MCF 10A (cell line): ENCODE measurements around the gene CPEB1. TPM values are rescaled to one million over a fixed set of nuclear protein-coding genes. Genes with fewer than 3 reads are reported as not detected.
"Not testable (repeated sequence)": the region's sequence is repeated elsewhere in the genome, so short reads cannot be mapped to it uniquely, and the experiment has no call there.

Experiments used
- BruUV-seq: library from RNA; stranded (reverse); fragments of 400-500 nt; replicated peaks from 2 replicates; lab custom pipeline; 2021; lab: Mats Ljungman, UMichigan
- CTCF ChIA-PET: fragments of 300-600 bp; sonication (Branson Sonifier 250); formaldehyde crosslinking; extraction: SDS; loops from one replicate; lab custom pipeline; 2021; ENCODE audit warnings: antibody characterized with exemption, inconsistent platforms; lab: Yijun Ruan, JAX
- POLR2A ChIA-PET: fragments of 300-600, 350-650 bp; sonication (Branson Sonifier 250); formaldehyde crosslinking; extraction: SDS; loops from one replicate; lab custom pipeline; 2020; ENCODE audit warnings: antibody characterized with exemption, inconsistent platforms; lab: Yijun Ruan, JAX
- DNase-seq: peaks from one replicate; pipeline ENCODE4 v3.0.0-alpha.2; 2018; ENCODE audit not compliant: unreplicated experiment
- H3K27ac Mint-ChIP-seq: one replicate; pipeline ENCODE4 v1.8.0; 2022; ENCODE audit warnings: mild to moderate bottlenecking, low read depth, mixed read lengths; ENCODE audit not compliant: unreplicated experiment
- H3K27me3 Mint-ChIP-seq: one replicate; pipeline ENCODE4 v1.8.0; 2022; ENCODE audit warnings: mixed read lengths; ENCODE audit not compliant: insufficient read depth, unreplicated experiment
- H3K36me3 Mint-ChIP-seq: one replicate; pipeline ENCODE4 v1.8.0; 2022; ENCODE audit warnings: mild to moderate bottlenecking, moderate library complexity, mixed read lengths; ENCODE audit not compliant: insufficient read depth, unreplicated experiment
- H3K4me1 Mint-ChIP-seq: one replicate; pipeline ENCODE4 v1.8.0; 2022; ENCODE audit warnings: mixed read lengths; ENCODE audit not compliant: insufficient read depth, unreplicated experiment
- H3K4me3 Mint-ChIP-seq: one replicate; pipeline ENCODE4 v1.8.0; 2022; ENCODE audit warnings: mild to moderate bottlenecking, moderate library complexity, mixed read lengths; ENCODE audit not compliant: unreplicated experiment
- H3K9me3 Mint-ChIP-seq: one replicate; pipeline ENCODE4 v1.8.0; 2022; ENCODE audit warnings: mixed read lengths; ENCODE audit not compliant: unreplicated experiment
- CTCF ChIP-seq: fragments of 200-600 bp; IDR thresholded peaks from one replicate; pipeline ENCODE4 v1.8.0; 2022; ENCODE audit warnings: antibody characterized with exemption, mild to moderate bottlenecking; ENCODE audit not compliant: unreplicated experiment
- intact Hi-C: fragments of 100-400 bp; cut with micrococcal nuclease; formaldehyde crosslinking; loops from 2 replicates; pipeline ENCODE4 v1.14.1; 2022
- total RNA-seq: library from RNA; stranded (reverse); gene quantifications from 2 replicates; pipeline ENCODE4 v1.2.3, GENCODE V29; 2022

CPEB1 gene
- total RNA-seq, 1 experiment from 2014 or later, result not detected

- no peak for TF ChIP-seq CTCF
- intact Hi-C loops, result no loop called here
- no peaks in the 10 kb centered on the region for H3K9me3 Mint-ChIP-seq
Measured at GRCh38 chr15:82531496-82532382, 115.4 kb downstream of the CPEB1 start.

GRCh38 chr15:82530606-82531379, 116.4 kb downstream of the CPEB1 start:
- Mint-ChIP-seq H3K9me3 (no peaks in the 10 kb centered on the region), H3K27me3 (no peaks in the 10 kb centered on the region), H3K27ac (no peak overlapping the region), H3K4me1 (peaks cover 22% of the 10 kb centered on the region), H3K4me3 (peak overlapping the region; percentile 32), H3K36me3 (peaks cover 22% of the 10 kb centered on the region)
- POLR2A ChIA-PET, result interaction anchor here (0.9 to 1.3 kb wide), 3 partner anchors 9 to 220 kb away, joined by 3 to 16 read pairs (median 3); partner anchors contain the start of gene RPS17
- peak; percentile 86 for TF ChIP-seq CTCF
- no TSS peak for BruUV-seq
- intact Hi-C loops, result no loop called here
- CTCF ChIA-PET, result interaction anchor here (0.5 to 4.2 kb wide), 21 partner anchors 10 to 983 kb away, joined by 3 to 18 read pairs (median 3); partner anchors contain the start of gene RPS17
- peak; percentile 76 for DNase-seq

More at GRCh38 chr15:82531496-82532382, 115.4 kb downstream of the CPEB1 start:
- H3K4me3 Mint-ChIP-seq, result no peak overlapping the region
- BruUV-seq, result no TSS peak
- peaks cover 32% of the 10 kb centered on the region for H3K36me3 Mint-ChIP-seq
- POLR2A ChIA-PET, result interaction anchor here (0.6 to 1.3 kb wide), 4 partner anchors 8 to 277 kb away, joined by 3 to 16 read pairs (median 4); partner anchors contain the start of gene RPS17
- no peak overlapping the region for H3K27ac Mint-ChIP-seq
- H3K4me1 Mint-ChIP-seq, result peaks cover 29% of the 10 kb centered on the region
- H3K27me3 Mint-ChIP-seq, result no peaks in the 10 kb centered on the region
- no peak for DNase-seq
- CTCF ChIA-PET, result interaction anchor here (0.5 to 4.2 kb wide), 13 partner anchors 9 to 982 kb away, joined by 3 to 18 read pairs (median 3); partner anchors contain the start of gene RPS17

- ChIA-PET CTCF (interaction anchor here (0.6 to 4.2 kb wide), 7 partner anchors 16 to 471 kb away, joined by 3 to 18 read pairs (median 4); no protein-coding TSS in a partner anchor), POLR2A (no interaction called here)
- TF ChIP-seq CTCF, result no peak
- Mint-ChIP-seq H3K36me3 (peaks cover 14% of the 10 kb centered on the region), H3K27ac (no peak overlapping the region), H3K27me3 (no peaks in the 10 kb centered on the region), H3K4me3 (no peak overlapping the region), H3K9me3 (no peaks in the 10 kb centered on the region), H3K4me1 (peaks cover 22% of the 10 kb centered on the region)
- intact Hi-C loops, result no loop called here
- no peak for DNase-seq
- no TSS peak for BruUV-seq
Measured at GRCh38 chr15:82530006-82530405, 117.2 kb downstream of the CPEB1 start.

- intact Hi-C loops, POLR2A ChIA-PET, CTCF ChIA-PET, H3K36me3 Mint-ChIP-seq, BruUV-seq, H3K27ac Mint-ChIP-seq, H3K9me3 Mint-ChIP-seq, H3K4me1 Mint-ChIP-seq, DNase-seq, H3K27me3 Mint-ChIP-seq, H3K4me3 Mint-ChIP-seq: not testable (repeated sequence)
Measured at GRCh38 chr15:82513587-82513986, 133.6 kb downstream of the CPEB1 start.

GRCh38 chr15:82507693-82508092, 139.5 kb downstream of the CPEB1 start:
- H3K4me1 Mint-ChIP-seq, H3K27ac Mint-ChIP-seq, H3K9me3 Mint-ChIP-seq, H3K36me3 Mint-ChIP-seq, H3K27me3 Mint-ChIP-seq, DNase-seq, BruUV-seq, POLR2A ChIA-PET, H3K4me3 Mint-ChIP-seq, CTCF ChIA-PET, intact Hi-C loops: not testable (repeated sequence)

GRCh38 chr15:82507087-82507486, 140.1 kb downstream of the CPEB1 start:
- H3K4me1 Mint-ChIP-seq, H3K4me3 Mint-ChIP-seq, H3K27ac Mint-ChIP-seq, BruUV-seq, POLR2A ChIA-PET, DNase-seq, H3K36me3 Mint-ChIP-seq, CTCF ChIA-PET, H3K27me3 Mint-ChIP-seq, intact Hi-C loops, H3K9me3 Mint-ChIP-seq: not testable (repeated sequence)
